Breast epithelium (tissue), 3 donors: Measurements from ENCODE around the gene ATP6V0E2.

ENCODE experiments used
- CTCF ChIP-seq, 3 donors: fragments of 450-650 bp; IDR thresholded peaks; one replicate each; pipeline ENCODE4 v1.5.1; 2016 to 2017; ENCODE audit warnings: antibody characterized with exemption in 3 of 3, mild to moderate bottlenecking in 3 of 3, moderate library complexity in 3 of 3
- POLR2A ChIP-seq: fragments of 450-650 bp; IDR thresholded peaks from one replicate; pipeline ENCODE4 v1.6.1; 2016; ENCODE audit warnings: antibody characterized with exemption, mild to moderate bottlenecking, moderate library complexity
- POLR2AphosphoS5 ChIP-seq, 3 donors: sonication (generic); formaldehyde crosslinking; IDR thresholded peaks; one replicate each; pipeline ENCODE4 v1.6.1; 2017; ENCODE audit warnings: antibody characterized with exemption in 3 of 3

- no peak for TF ChIP-seq POLR2A
- no peak for TF ChIP-seq CTCF (IDR thresholded peaks at IDR 0.05)
- TF ChIP-seq POLR2AphosphoS5 (IDR thresholded peaks at IDR 0.05) = peak in 2 of 3 donors; percentile 8 to 62
Measured at GRCh38 chr7:149873074-149873969, at the start of gene ATP6V0E2.
